ENCODE results near the gene ABHD17A. TPM values are rescaled to one million over a fixed set of nuclear protein-coding genes. Genes with fewer than 3 reads are reported as not detected.

Gene ABHD17A
- total RNA-seq, 1 experiment from 2014 or later = 47.5 TPM

- Histone ChIP-seq H3K23me2 (ENCODE audit: insufficient read length, low read depth, low read length, poor library complexity, severe bottlenecking) (no peaks in the 10 kb centered on the region), H4K20me1 (ENCODE audit: control insufficient read depth, insufficient read depth, insufficient read length) (peaks cover 4% of the 10 kb centered on the region), H3K18ac (ENCODE audit: insufficient read length, low read depth, low read length) (no peak overlapping the region), H2AFZ (ENCODE audit: low read length) (no peak overlapping the region), H2AK5ac (ENCODE audit: insufficient read length, low read length) (no peak overlapping the region), H4K5ac (ENCODE audit: insufficient read length, low read depth, low read length) (no peak overlapping the region), H3K23ac (ENCODE audit: insufficient read length, low read depth, low read length) (no peak overlapping the region), H2BK15ac (ENCODE audit: low read depth, low read length) (no peak overlapping the region), H2BK12ac (ENCODE audit: insufficient read length, low read depth, low read length) (no peak overlapping the region), H3T11ph (ENCODE audit: low read length) (no peak overlapping the region), H3K4ac (ENCODE audit: low read depth, low read length) (no peak overlapping the region), H3K27ac (ENCODE audit: insufficient read length, low read depth, low read length) (no peak overlapping the region), H2BK20ac (ENCODE audit: low read depth, low read length, poor library complexity, severe bottlenecking) (no peak overlapping the region), H3K79me1 (ENCODE audit: insufficient read depth, low read depth, low read length, poor library complexity, severe bottlenecking) (peaks cover 11% of the 10 kb centered on the region), H2BK5ac (ENCODE audit: insufficient read length, low read length) (no peak overlapping the region), H3K14ac (ENCODE audit: insufficient read depth, low read length) (no peak overlapping the region), H3K56ac (ENCODE audit: insufficient read length, low read depth, low read length) (no peak overlapping the region), H3K9me3 (ENCODE audit: control insufficient read depth, low read depth, low read length) (no peaks in the 10 kb centered on the region), H4K8ac (replicated peaks; ENCODE audit: insufficient read length, low read depth, low read length) (no peak overlapping the region), H2BK120ac (ENCODE audit: low read depth, low read length, poor library complexity, severe bottlenecking) (no peak overlapping the region), H3K79me2 (ENCODE audit: insufficient read depth, low read length) (peaks cover 5% of the 10 kb centered on the region; the same call in 1 of the 2 replicates), H3K9ac (ENCODE audit: extremely low read depth, insufficient read length, low read length) (no peak overlapping the region), H3K4me1 (ENCODE audit: insufficient read depth, low read length) (no peaks in the 10 kb centered on the region), H3K27me3 (ENCODE audit: insufficient read depth, low read length) (no peaks in the 10 kb centered on the region), H3K4me2 (ENCODE audit: insufficient read depth, insufficient read length, low read length) (no peak overlapping the region), H4K91ac (ENCODE audit: insufficient read length, low read depth, low read length) (no peak overlapping the region)
- H3K36me3 Mint-ChIP-seq (ENCODE audit: insufficient read depth in 1 of 3, low read depth in 3 of 3) = peaks cover 0 to 4% (median 0%) of the 10 kb centered on the region in 3 experiments; a peak in 1 of 7 replicates
- WGBS (ENCODE audit: extremely low coverage, insufficient read length, low lambda C conversion rate) = no CpG with 5 or more reads among the region's 11 CpGs
- no peak overlapping the region for H3K27ac Mint-ChIP-seq
- peaks cover 2 to 10% of the 10 kb centered on the region in 2 experiments; a peak in 3 of 4 replicates for H3K4me1 Mint-ChIP-seq
- no peak for DNase-seq
- H3K4me3 Mint-ChIP-seq = no peak overlapping the region
- H3K9me3 Mint-ChIP-seq = no peaks in the 10 kb centered on the region; a peak in 1 of 5 replicates
- no peaks in the 10 kb centered on the region for H3K27me3 Mint-ChIP-seq (ENCODE audit: low read depth)
- no peak for TF ChIP-seq CTCF (conservative IDR thresholded peaks at IDR 0.05)
Observed at GRCh38 chr19:1837222-1837565, 48.1 kb downstream of the ABHD17A start.
